Dermis microvascular lymphatic vessel endothelial cell (primary cell): ENCODE data around the gene ESR1. TPM values are rescaled to one million over a fixed set of nuclear protein-coding genes. Genes with fewer than 3 reads are reported as not detected.
"Not testable (repeated sequence)": the region's sequence is repeated elsewhere in the genome, so short reads cannot be mapped to it uniquely, and the experiment has no call there.

ENCODE experiments used
- DNase-seq, 2 donors: peaks; one replicate each; pipeline versions ENCODE4 v3.0.0 to v3.0.0-alpha.2; 2010; ENCODE audit warnings: low read depth in 2 of 2
- total RNA-seq: library from RNA; depleted of rRNA; stranded (reverse); fragments of >200 nt; gene quantifications from 2 replicates; pipeline ENCODE4 v1.2.1, GENCODE V29; 2014

ESR1 gene
- total RNA-seq, 1 donor from 2014 or later = not detected

- DNase-seq = peak in 1 of 2 donors; percentile 73
These were observed 322.2 kb downstream of the ESR1 start for GRCh38 chr6:152129691-152130151.

- peak in 1 of 2 donors; percentile 7 for DNase-seq
These were observed 323.0 kb downstream of the ESR1 start for GRCh38 chr6:152130441-152130840.

- DNase-seq = peak in 1 of 2 donors; percentile 7
These were observed 328.4 kb downstream of the ESR1 start for GRCh38 chr6:152135755-152136448.

GRCh38 chr6:152136449-152136825, 329.0 kb downstream of the ESR1 start:
- peak in 1 of 2 donors; percentile 30 for DNase-seq

- DNase-seq = not testable (repeated sequence)
These were observed 330.9 kb downstream of the ESR1 start for GRCh38 chr6:152138344-152138743.

- DNase-seq = no peak
These were observed 334.6 kb downstream of the ESR1 start for GRCh38 chr6:152142105-152142504.

GRCh38 chr6:152143359-152143758, 335.9 kb downstream of the ESR1 start:
- no peak for DNase-seq

- DNase-seq = no peak
These were observed 338.9 kb downstream of the ESR1 start for GRCh38 chr6:152146385-152146784.

- DNase-seq = no peak
These were observed 339.8 kb downstream of the ESR1 start for GRCh38 chr6:152147269-152147668.

GRCh38 chr6:152148412-152148811, 340.9 kb downstream of the ESR1 start:
- DNase-seq = no peak

GRCh38 chr6:152150196-152150595, 342.7 kb downstream of the ESR1 start:
- no peak for DNase-seq

- no peak for DNase-seq
These were observed 344.4 kb downstream of the ESR1 start for GRCh38 chr6:152151920-152152319.

GRCh38 chr6:152154559-152155356, 347.3 kb downstream of the ESR1 start:
- no peak for DNase-seq

GRCh38 chr6:152155792-152156191, 348.3 kb downstream of the ESR1 start:
- no peak for DNase-seq

GRCh38 chr6:152160346-152160745, 352.9 kb downstream of the ESR1 start:
- DNase-seq = peak; percentile 31 to 35

- peak in 1 of 2 donors; percentile 46 for DNase-seq
These were observed 354.0 kb downstream of the ESR1 start for GRCh38 chr6:152161501-152161900.

GRCh38 chr6:152164957-152165356, 357.5 kb downstream of the ESR1 start:
- no peak for DNase-seq

- DNase-seq = no peak
These were observed 359.0 kb downstream of the ESR1 start for GRCh38 chr6:152166497-152166896.

GRCh38 chr6:152166897-152167296, 359.4 kb downstream of the ESR1 start:
- DNase-seq = no peak

- no peak for DNase-seq
These were observed 360.4 kb downstream of the ESR1 start for GRCh38 chr6:152167641-152168603.

GRCh38 chr6:152170313-152170701, 362.8 kb downstream of the ESR1 start:
- DNase-seq = no peak
